Heart left ventricle (tissue), 13 donors: ENCODE measurements around the gene NCK2.
A peak's percentile ranks its signal among the peaks of the same experiment; 100 is the strongest.

ENCODE experiments used
- POLR2A ChIP-seq, 2 donors: fragments of 450-650 bp; IDR thresholded peaks; one replicate each; pipeline ENCODE4 v1.6.1; 2017; ENCODE audit warnings: antibody characterized with exemption in 2 of 2, mild to moderate bottlenecking in 2 of 2, moderate library complexity in 2 of 2
- TF ChIP-seq, protein P1 (sequence below), 12 donors: fragments of 200-600 bp; sonication (generic) in 4 of 12; IDR thresholded peaks; one replicate each; pipeline versions ENCODE4 v1.5.0 to v1.8.0; 2018 to 2022; ENCODE audit warnings: antibody characterized with exemption in 12 of 12, mild to moderate bottlenecking in 5 of 12
- donor health status: ischemic (EF 13 %, LVEDD 7.1; RV severe dilation, severe dysfunction).
- donor health status: DM: no; HTN: yes; CAD: no.
- donor health status: DM: no; HTN: no; CAD: no.
- donor health status: ischemic (EF 25% LVEDD 6.9; RV normal size, moderate dysfunction).
- donor health status: ischemic (EF 25% LVEDD 5.7; RV mildly dilated, moderate dysfunction).
- donor health status: ischemic (EF 35%, LVEDD 5.7; RV mildly dilated, moderate dysfunction).
- donor health status: nonischemic (EF 11% LVEDD 7.7; RV severe dilation, severe dysfunction).
- donor health status: DM: yes; HTN: yes; CAD: no.
- donor health status: PGD.
- donor health status: ischemic (EF 29% LVEDD 5.4; RV normal size, mild dysfunction).
- donor health status: nonischemic (EF 23%, LVEDD 6.1; RV moderate dilation, normal function).

GRCh38 chr2:105769504-105769903, 24.8 kb downstream of the NCK2 start:
- TF ChIP-seq, protein P1, sequence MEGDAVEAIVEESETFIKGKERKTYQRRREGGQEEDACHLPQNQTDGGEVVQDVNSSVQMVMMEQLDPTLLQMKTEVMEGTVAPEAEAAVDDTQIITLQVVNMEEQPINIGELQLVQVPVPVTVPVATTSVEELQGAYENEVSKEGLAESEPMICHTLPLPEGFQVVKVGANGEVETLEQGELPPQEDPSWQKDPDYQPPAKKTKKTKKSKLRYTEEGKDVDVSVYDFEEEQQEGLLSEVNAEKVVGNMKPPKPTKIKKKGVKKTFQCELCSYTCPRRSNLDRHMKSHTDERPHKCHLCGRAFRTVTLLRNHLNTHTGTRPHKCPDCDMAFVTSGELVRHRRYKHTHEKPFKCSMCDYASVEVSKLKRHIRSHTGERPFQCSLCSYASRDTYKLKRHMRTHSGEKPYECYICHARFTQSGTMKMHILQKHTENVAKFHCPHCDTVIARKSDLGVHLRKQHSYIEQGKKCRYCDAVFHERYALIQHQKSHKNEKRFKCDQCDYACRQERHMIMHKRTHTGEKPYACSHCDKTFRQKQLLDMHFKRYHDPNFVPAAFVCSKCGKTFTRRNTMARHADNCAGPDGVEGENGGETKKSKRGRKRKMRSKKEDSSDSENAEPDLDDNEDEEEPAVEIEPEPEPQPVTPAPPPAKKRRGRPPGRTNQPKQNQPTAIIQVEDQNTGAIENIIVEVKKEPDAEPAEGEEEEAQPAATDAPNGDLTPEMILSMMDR (IDR thresholded peaks at IDR 0.05) = peak in 1 of 12 donors; percentile 11
- no peak for TF ChIP-seq POLR2A (IDR thresholded peaks at IDR 0.05)
